AG09309 (cell line): ENCODE data around the gene MS4A5.

ENCODE experiments used
- DNase-seq: peaks from one replicate; pipeline ENCODE4 v3.0.0-alpha.2; 2010; ENCODE audit warnings: low read depth
- H3K4me3 ChIP-seq: 2 replicates; pipeline ENCODE4 v1.5.1; 2011; ENCODE audit warnings: mild to moderate bottlenecking, low read depth, low read length, moderate library complexity; ENCODE audit not compliant: control insufficient read depth
- TF ChIP-seq, protein P1 (sequence below): IDR thresholded peaks from 2 replicates; pipeline ENCODE4 v1.5.1; 2011; ENCODE audit warnings: mild to moderate bottlenecking, low read depth, low read length, inconsistent platforms; ENCODE audit not compliant: insufficient read depth, control insufficient read depth; ENCODE audit errors: missing control alignments

The MS4A5 gene

GRCh38 chr11:60429272-60429671 is at the start of gene MS4A5:
TSS of gene MS4A5 (plus strand) at chr11:60429572. CDS start at chr11:60429675, 103 bp downstream.
- H3K4me3 ChIP-seq: no peak within 1 kb of the TSS
- DNase-seq: no peak
- TF ChIP-seq, protein P1, sequence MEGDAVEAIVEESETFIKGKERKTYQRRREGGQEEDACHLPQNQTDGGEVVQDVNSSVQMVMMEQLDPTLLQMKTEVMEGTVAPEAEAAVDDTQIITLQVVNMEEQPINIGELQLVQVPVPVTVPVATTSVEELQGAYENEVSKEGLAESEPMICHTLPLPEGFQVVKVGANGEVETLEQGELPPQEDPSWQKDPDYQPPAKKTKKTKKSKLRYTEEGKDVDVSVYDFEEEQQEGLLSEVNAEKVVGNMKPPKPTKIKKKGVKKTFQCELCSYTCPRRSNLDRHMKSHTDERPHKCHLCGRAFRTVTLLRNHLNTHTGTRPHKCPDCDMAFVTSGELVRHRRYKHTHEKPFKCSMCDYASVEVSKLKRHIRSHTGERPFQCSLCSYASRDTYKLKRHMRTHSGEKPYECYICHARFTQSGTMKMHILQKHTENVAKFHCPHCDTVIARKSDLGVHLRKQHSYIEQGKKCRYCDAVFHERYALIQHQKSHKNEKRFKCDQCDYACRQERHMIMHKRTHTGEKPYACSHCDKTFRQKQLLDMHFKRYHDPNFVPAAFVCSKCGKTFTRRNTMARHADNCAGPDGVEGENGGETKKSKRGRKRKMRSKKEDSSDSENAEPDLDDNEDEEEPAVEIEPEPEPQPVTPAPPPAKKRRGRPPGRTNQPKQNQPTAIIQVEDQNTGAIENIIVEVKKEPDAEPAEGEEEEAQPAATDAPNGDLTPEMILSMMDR: no peak

GRCh38 chr11:60389279-60389910 is 40.0 kb upstream of the MS4A5 start:
- DNase-seq: no peak
- TF ChIP-seq, protein P1: no peak
- no peak overlapping the region for H3K4me3 ChIP-seq

DNA sequence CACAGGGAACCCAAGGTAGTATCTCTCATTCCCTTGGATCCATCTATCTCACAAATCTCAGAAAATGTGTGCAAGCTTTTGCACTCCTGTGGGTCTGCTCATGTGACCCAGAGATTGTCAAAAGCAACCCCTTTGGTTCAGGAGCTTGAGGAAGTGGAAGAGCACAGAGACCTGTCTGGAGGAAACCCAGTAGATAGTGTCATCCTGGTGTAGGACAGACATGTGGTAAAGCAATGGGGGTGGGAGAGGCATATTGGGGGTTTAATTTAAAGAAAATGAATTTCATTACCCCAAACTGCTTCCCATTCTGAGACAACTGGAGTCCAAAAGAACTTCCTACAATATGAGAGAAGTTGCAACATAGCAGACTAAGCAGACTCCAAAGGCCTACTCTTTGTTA is 39.0 kb upstream of the MS4A5 start:
- TF ChIP-seq, protein P1: no peak
- H3K4me3 ChIP-seq: no peak overlapping the region
- no peak for DNase-seq

GRCh38 chr11:60392361-60392760 is 37.0 kb upstream of the MS4A5 start:
- DNase-seq: no peak
- H3K4me3 ChIP-seq: no peak overlapping the region
- TF ChIP-seq, protein P1: no peak

GRCh38 chr11:60393016-60393415 is 36.4 kb upstream of the MS4A5 start:
- H3K4me3 ChIP-seq: no peak overlapping the region
- TF ChIP-seq, protein P1: no peak
- DNase-seq: no peak

GRCh38 chr11:60394666-60395380 is 34.5 kb upstream of the MS4A5 start:
- DNase-seq: no peak
- TF ChIP-seq, protein P1: no peak
- no peak overlapping the region for H3K4me3 ChIP-seq
